ENCODE measurements around the gene TLL2.

- TF ChIP-seq POLR2A (IDR thresholded peaks at IDR 0.05; ENCODE audit: low read depth, low read length): no peak
- no peak for TF ChIP-seq TAF1 (IDR thresholded peaks at IDR 0.05; ENCODE audit: low read depth, low read length)
- no peak for TF ChIP-seq POLR2AphosphoS5 (IDR thresholded peaks at IDR 0.05; ENCODE audit: low read depth, low read length)
- TF ChIP-seq PAX5 (IDR thresholded peaks at IDR 0.05; ENCODE audit: insufficient read depth, low read length, severe bottlenecking): no peak
- TF ChIP-seq SPI1 (IDR thresholded peaks at IDR 0.05; ENCODE audit: low read depth, low read length): no peak
These were observed 107.6 kb downstream of the TLL2 start for GRCh38 chr10:96406091-96406490.
